Mesothelial cell of epicardium (in vitro differentiated cells): ENCODE results near the gene HSH2D. TPM values are rescaled to one million over a fixed set of nuclear protein-coding genes. Genes with fewer than 3 reads are reported as not detected.

Experiments
- DNase-seq, 2 experiments: peaks; one replicate each; pipeline ENCODE4 v3.0.0; 2021; ENCODE audit warnings: low spot score in 2 of 2; ENCODE audit not compliant: unreplicated experiment in 2 of 2
- H3K27ac Mint-ChIP-seq: 2 replicates; pipeline ENCODE4 v1.8.0; 2021; ENCODE audit warnings: mixed read lengths
- H3K27me3 Mint-ChIP-seq: 2 replicates; pipeline ENCODE4 v1.8.0; 2021; ENCODE audit warnings: low read depth, mixed read lengths
- H3K36me3 Mint-ChIP-seq: 2 replicates; pipeline ENCODE4 v1.8.0; 2021; ENCODE audit warnings: mixed read lengths
- H3K4me1 Mint-ChIP-seq: 2 replicates; pipeline ENCODE4 v1.8.0; 2021; ENCODE audit warnings: mixed read lengths
- H3K4me3 Mint-ChIP-seq: 2 replicates; pipeline ENCODE4 v1.8.0; 2021; ENCODE audit warnings: mild to moderate bottlenecking, moderate library complexity, mixed read lengths
- H3K9me3 Mint-ChIP-seq: 2 replicates; pipeline ENCODE4 v1.8.0; 2021; ENCODE audit warnings: mixed read lengths
- CTCF ChIP-seq: fragments of 200-600 bp; sonication (generic); IDR thresholded peaks from one replicate; pipeline ENCODE4 v1.5.0; 2021; ENCODE audit warnings: antibody characterized with exemption; ENCODE audit not compliant: unreplicated experiment
- total RNA-seq: library from RNA; stranded (reverse); gene quantifications from 3 replicates; pipeline ENCODE4 v1.2.1, GENCODE V29; 2021

HSH2D gene
- total RNA-seq, 1 donor from 2014 or later: 0.38 TPM

- Mint-ChIP-seq H3K27me3 (no peaks in the 10 kb centered on the region), H3K4me1 (peaks cover 4% of the 10 kb centered on the region), H3K27ac (no peak overlapping the region), H3K4me3 (no peak overlapping the region), H3K9me3 (no peaks in the 10 kb centered on the region), H3K36me3 (peaks cover 18% of the 10 kb centered on the region)
- no peak for TF ChIP-seq CTCF
- DNase-seq: no peak
Observed at GRCh38 chr19:16204005-16204294, 60.5 kb downstream of the HSH2D start.

- peaks cover 27% of the 10 kb centered on the region for H3K36me3 Mint-ChIP-seq
- H3K9me3 Mint-ChIP-seq: no peaks in the 10 kb centered on the region
- no peak for TF ChIP-seq CTCF
- H3K27ac Mint-ChIP-seq: no peak overlapping the region
- no peaks in the 10 kb centered on the region for H3K27me3 Mint-ChIP-seq
- DNase-seq: no peak
- H3K4me1 Mint-ChIP-seq: no peaks in the 10 kb centered on the region
- no peak overlapping the region for H3K4me3 Mint-ChIP-seq
Observed at GRCh38 chr19:16205205-16206045, 61.9 kb downstream of the HSH2D start.

GRCh38 chr19:16206046-16206605 lies 62.6 kb downstream of the HSH2D start:
- H3K9me3 Mint-ChIP-seq: no peaks in the 10 kb centered on the region
- peaks cover 31% of the 10 kb centered on the region for H3K36me3 Mint-ChIP-seq
- no peak overlapping the region for H3K27ac Mint-ChIP-seq
- H3K4me1 Mint-ChIP-seq: no peaks in the 10 kb centered on the region
- H3K27me3 Mint-ChIP-seq: no peaks in the 10 kb centered on the region
- TF ChIP-seq CTCF: no peak
- H3K4me3 Mint-ChIP-seq: no peak overlapping the region
- DNase-seq: no peak

- Mint-ChIP-seq H3K4me3 (no peak overlapping the region), H3K27ac (no peak overlapping the region), H3K9me3 (no peaks in the 10 kb centered on the region), H3K27me3 (no peaks in the 10 kb centered on the region), H3K36me3 (peaks cover 33% of the 10 kb centered on the region), H3K4me1 (no peaks in the 10 kb centered on the region)
- DNase-seq: no peak
- TF ChIP-seq CTCF: no peak
Observed at GRCh38 chr19:16206637-16207036, 63.2 kb downstream of the HSH2D start.

GRCh38 chr19:16207063-16207462 lies 63.6 kb downstream of the HSH2D start:
- Mint-ChIP-seq H3K27ac (no peak overlapping the region), H3K4me3 (no peak overlapping the region), H3K9me3 (no peaks in the 10 kb centered on the region), H3K27me3 (no peaks in the 10 kb centered on the region), H3K36me3 (peaks cover 37% of the 10 kb centered on the region), H3K4me1 (no peaks in the 10 kb centered on the region)
- no peak for TF ChIP-seq CTCF
- no peak for DNase-seq
